HG03378 (cell line): ENCODE measurements around the gene COX7A1.
"Not testable (repeated sequence)": the region's sequence is repeated elsewhere in the genome, so short reads cannot be mapped to it uniquely, and the experiment has no call there.

Source experiments
- ATAC-seq: cut with Tn5 transposase; IDR thresholded peaks from one replicate; pipeline ENCODE4 v1.9.1; 2021; ENCODE audit warnings: mild to moderate bottlenecking, moderate library complexity; ENCODE audit not compliant: unreplicated experiment

The COX7A1 gene

GRCh38 chr19:36152352-36153091 is at the start of gene COX7A1:
COX7A1 (minus strand) TSS chr19:36152447; CDS start chr19:36152407, 40 bp downstream.
- ATAC-seq, result no peak

- no peak for ATAC-seq
These were observed 49.4 kb upstream of the COX7A1 start for GRCh38 chr19:36201684-36202083.

GRCh38 chr19:36198119-36198518 is 45.9 kb upstream of the COX7A1 start:
- ATAC-seq, result no peak

- no peak for ATAC-seq
These were observed 44.0 kb upstream of the COX7A1 start for GRCh38 chr19:36196249-36196648.

GRCh38 chr19:36186722-36187121 is 34.5 kb upstream of the COX7A1 start:
- ATAC-seq, result not testable (repeated sequence)

- no peak for ATAC-seq
These were observed 31.0 kb upstream of the COX7A1 start for GRCh38 chr19:36183245-36183628.

GRCh38 chr19:36182612-36183244 is 30.5 kb upstream of the COX7A1 start:
- ATAC-seq, result no peak

- ATAC-seq, result not testable (repeated sequence)
These were observed 26.8 kb upstream of the COX7A1 start for GRCh38 chr19:36179077-36179476.

- not testable (repeated sequence) for ATAC-seq
These were observed 21.6 kb upstream of the COX7A1 start for GRCh38 chr19:36173846-36174245.

- ATAC-seq, result no peak
These were observed 20.6 kb upstream of the COX7A1 start for GRCh38 chr19:36172852-36173251.

GRCh38 chr19:36169084-36169760 is 17.0 kb upstream of the COX7A1 start:
- no peak for ATAC-seq

- no peak for ATAC-seq
These were observed 11.6 kb upstream of the COX7A1 start for GRCh38 chr19:36163813-36164212.

- ATAC-seq, result no peak
These were observed 8.8 kb upstream of the COX7A1 start for GRCh38 chr19:36160821-36161596.

GRCh38 chr19:36153126-36153525 is 879 bp upstream of the COX7A1 start:
- ATAC-seq, result no peak

- no peak for ATAC-seq
These were observed 262 bp downstream of the COX7A1 start for GRCh38 chr19:36152019-36152351.

- no peak for ATAC-seq
These were observed 866 bp downstream of the COX7A1 start for GRCh38 chr19:36151144-36152018.

GRCh38 chr19:36150586-36150985 is 1.7 kb downstream of the COX7A1 start:
- no peak for ATAC-seq

GRCh38 chr19:36149673-36150406 is 2.4 kb downstream of the COX7A1 start:
- no peak for ATAC-seq

GRCh38 chr19:36144624-36145023 is 7.6 kb downstream of the COX7A1 start:
- ATAC-seq, result no peak

- ATAC-seq, result no peak
These were observed 9.8 kb downstream of the COX7A1 start for GRCh38 chr19:36142496-36142895.
